HepG2 (cell line): Measurements from ENCODE around the gene JPH4. TPM values are rescaled to one million over a fixed set of nuclear protein-coding genes. Genes with fewer than 3 reads are reported as not detected.

Experiments used
- CBX5 ChIP-seq: sonication (generic); formaldehyde crosslinking; IDR thresholded peaks from 2 replicates; pipeline ENCODE4 v1.4.0; 2020; ENCODE audit warnings: missing genetic modification reagents, borderline replicate concordance
- ETS1 ChIP-seq: sonication (generic); formaldehyde crosslinking; IDR thresholded peaks from 2 replicates; pipeline ENCODE4 v1.4.0; 2020; ENCODE audit warnings: missing genetic modification reagents
- GFI1 ChIP-seq: sonication (generic); formaldehyde crosslinking; IDR thresholded peaks from 2 replicates; pipeline ENCODE4 v1.5.0; 2020; ENCODE audit warnings: missing genetic modification reagents, mild to moderate bottlenecking, borderline replicate concordance
- GTF2F1 ChIP-seq: fragments of 150-350 bp; IDR thresholded peaks from 2 replicates; pipeline ENCODE4 v1.6.1; 2014; ENCODE audit warnings: low read length
- RFXANK ChIP-seq: IDR thresholded peaks from 2 replicates; pipeline ENCODE4 v1.6.1; 2016
- RXRA ChIP-seq: sonication (generic); formaldehyde crosslinking; IDR thresholded peaks from 2 replicates; pipeline ENCODE4 v1.5.1; 2020; ENCODE audit warnings: missing genetic modification reagents
- TFE3 ChIP-seq: IDR thresholded peaks from 2 replicates; pipeline ENCODE4 v1.6.1; 2016
- ZBTB4 ChIP-seq: sonication (generic); formaldehyde crosslinking; IDR thresholded peaks from 2 replicates; pipeline ENCODE4 v1.4.0; 2020; ENCODE audit warnings: missing genetic modification reagents, mild to moderate bottlenecking, borderline replicate concordance
- ZMAT5 ChIP-seq: sonication (generic); formaldehyde crosslinking; IDR thresholded peaks from 2 replicates; pipeline ENCODE4 v1.5.0; 2020; ENCODE audit warnings: mild to moderate bottlenecking, low read depth, missing genetic modification reagents, borderline replicate concordance
- ZNF264 ChIP-seq: sonication (generic); formaldehyde crosslinking; IDR thresholded peaks from 2 replicates; pipeline ENCODE4 v1.4.0; 2020; ENCODE audit warnings: missing genetic modification reagents
- ZNF292 ChIP-seq: sonication (generic); formaldehyde crosslinking; IDR thresholded peaks from 2 replicates; pipeline ENCODE4 v1.8.1; 2022; ENCODE audit warnings: mild to moderate bottlenecking, low read depth, missing genetic modification reagents, borderline replicate concordance
- ZNF30 ChIP-seq: sonication (generic); formaldehyde crosslinking; IDR thresholded peaks from 2 replicates; pipeline ENCODE4 v1.5.0; 2020; ENCODE audit warnings: mild to moderate bottlenecking, missing genetic modification reagents
- ZNF543 ChIP-seq: sonication (generic); formaldehyde crosslinking; IDR thresholded peaks from 2 replicates; pipeline ENCODE4 v1.4.0; 2020; ENCODE audit warnings: mild to moderate bottlenecking, missing genetic modification reagents
- polyA plus RNA-seq, 8 experiments: library from polyadenylated mRNA; depleted of rRNA in 3 of 8; stranded (reverse) in 7 of 8; unstranded in 1 of 8; fragments of >200 nt; fragmentation: Illumina TruSeq in 4 of 8; extraction: Trizol in 4 of 8; gene quantifications; 2 replicates each; pipeline versions ENCODE4 v1.2.1 to v1.2.3, GENCODE V29; 2011 to 2016; ENCODE audit warnings: low read depth in 4 of 8, missing spikeins in 1 of 8, mixed read lengths in 1 of 8; ENCODE audit not compliant: insufficient read depth in 1 of 8
- total RNA-seq, 5 experiments: library from RNA; depleted of rRNA; stranded (reverse); fragments of >200 nt; fragmentation: Illumina TruSeq; extraction: Trizol; gene quantifications; 2 replicates each; pipeline ENCODE4 v1.2.3, GENCODE V29; 2016; ENCODE audit warnings: low read depth in 1 of 5
- TF ChIP-seq, protein P1 (sequence below): sonication (generic); formaldehyde crosslinking; IDR thresholded peaks from 2 replicates; pipeline ENCODE4 v1.4.0; 2020; ENCODE audit warnings: missing genetic modification reagents
- TF ChIP-seq, protein P2 (sequence below): sonication (generic); formaldehyde crosslinking; IDR thresholded peaks from 2 replicates; pipeline ENCODE4 v1.9.0; 2021; ENCODE audit warnings: missing genetic modification reagents, mild to moderate bottlenecking, borderline replicate concordance

Gene JPH4
- total and polyA plus RNA-seq, 2 of the 13 experiments (the other 11 are each of a cell fraction or from before 2014, with no cell fraction given) = 0.08 to 0.22 TPM

DNA sequence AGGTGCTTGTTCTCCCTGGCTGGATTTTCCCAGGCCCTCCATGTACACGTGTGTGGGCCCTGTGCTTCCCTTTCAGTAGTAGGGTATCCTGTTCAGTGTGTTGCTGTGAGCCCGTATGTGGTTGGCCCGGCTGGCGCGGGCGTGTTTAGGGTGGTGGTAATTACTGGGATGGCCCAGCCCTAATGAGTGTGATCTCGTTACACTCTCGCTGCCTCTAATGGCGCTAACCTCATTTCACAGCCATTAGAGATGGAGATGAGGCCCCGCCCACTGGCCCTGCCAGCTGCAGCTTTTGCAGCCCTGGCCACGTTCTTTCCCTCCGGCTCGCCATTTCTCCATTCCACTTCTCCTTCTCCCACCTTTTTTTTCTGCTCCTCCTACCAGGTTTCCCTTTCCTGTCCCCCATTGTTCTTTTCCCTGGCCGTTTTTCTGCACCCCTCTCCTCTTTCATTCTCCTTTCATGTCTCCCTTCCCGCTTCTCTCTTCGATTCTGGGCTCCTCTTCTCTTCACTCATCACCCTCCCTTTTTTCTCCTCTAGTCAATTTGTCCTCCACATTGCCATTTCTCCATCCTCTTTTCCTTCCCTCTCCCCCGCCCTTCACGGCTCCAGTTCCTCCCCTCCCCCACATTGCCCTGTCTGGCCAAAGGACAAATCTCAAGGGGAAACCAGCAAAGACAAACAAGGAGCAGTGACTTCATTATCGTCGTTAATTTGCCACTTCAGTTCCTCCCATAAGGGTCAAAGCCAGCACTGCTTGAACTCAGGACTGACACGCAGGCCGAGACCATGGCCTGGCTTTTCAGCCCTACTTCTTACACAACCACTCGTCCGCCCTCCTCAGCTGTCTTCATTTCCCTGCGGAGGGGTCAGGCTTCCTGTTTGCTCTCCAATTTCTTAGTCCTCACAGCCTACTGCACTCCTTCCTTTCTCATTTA, 33.8 kb downstream of the JPH4 start (continued):
- TF ChIP-seq, protein P1, sequence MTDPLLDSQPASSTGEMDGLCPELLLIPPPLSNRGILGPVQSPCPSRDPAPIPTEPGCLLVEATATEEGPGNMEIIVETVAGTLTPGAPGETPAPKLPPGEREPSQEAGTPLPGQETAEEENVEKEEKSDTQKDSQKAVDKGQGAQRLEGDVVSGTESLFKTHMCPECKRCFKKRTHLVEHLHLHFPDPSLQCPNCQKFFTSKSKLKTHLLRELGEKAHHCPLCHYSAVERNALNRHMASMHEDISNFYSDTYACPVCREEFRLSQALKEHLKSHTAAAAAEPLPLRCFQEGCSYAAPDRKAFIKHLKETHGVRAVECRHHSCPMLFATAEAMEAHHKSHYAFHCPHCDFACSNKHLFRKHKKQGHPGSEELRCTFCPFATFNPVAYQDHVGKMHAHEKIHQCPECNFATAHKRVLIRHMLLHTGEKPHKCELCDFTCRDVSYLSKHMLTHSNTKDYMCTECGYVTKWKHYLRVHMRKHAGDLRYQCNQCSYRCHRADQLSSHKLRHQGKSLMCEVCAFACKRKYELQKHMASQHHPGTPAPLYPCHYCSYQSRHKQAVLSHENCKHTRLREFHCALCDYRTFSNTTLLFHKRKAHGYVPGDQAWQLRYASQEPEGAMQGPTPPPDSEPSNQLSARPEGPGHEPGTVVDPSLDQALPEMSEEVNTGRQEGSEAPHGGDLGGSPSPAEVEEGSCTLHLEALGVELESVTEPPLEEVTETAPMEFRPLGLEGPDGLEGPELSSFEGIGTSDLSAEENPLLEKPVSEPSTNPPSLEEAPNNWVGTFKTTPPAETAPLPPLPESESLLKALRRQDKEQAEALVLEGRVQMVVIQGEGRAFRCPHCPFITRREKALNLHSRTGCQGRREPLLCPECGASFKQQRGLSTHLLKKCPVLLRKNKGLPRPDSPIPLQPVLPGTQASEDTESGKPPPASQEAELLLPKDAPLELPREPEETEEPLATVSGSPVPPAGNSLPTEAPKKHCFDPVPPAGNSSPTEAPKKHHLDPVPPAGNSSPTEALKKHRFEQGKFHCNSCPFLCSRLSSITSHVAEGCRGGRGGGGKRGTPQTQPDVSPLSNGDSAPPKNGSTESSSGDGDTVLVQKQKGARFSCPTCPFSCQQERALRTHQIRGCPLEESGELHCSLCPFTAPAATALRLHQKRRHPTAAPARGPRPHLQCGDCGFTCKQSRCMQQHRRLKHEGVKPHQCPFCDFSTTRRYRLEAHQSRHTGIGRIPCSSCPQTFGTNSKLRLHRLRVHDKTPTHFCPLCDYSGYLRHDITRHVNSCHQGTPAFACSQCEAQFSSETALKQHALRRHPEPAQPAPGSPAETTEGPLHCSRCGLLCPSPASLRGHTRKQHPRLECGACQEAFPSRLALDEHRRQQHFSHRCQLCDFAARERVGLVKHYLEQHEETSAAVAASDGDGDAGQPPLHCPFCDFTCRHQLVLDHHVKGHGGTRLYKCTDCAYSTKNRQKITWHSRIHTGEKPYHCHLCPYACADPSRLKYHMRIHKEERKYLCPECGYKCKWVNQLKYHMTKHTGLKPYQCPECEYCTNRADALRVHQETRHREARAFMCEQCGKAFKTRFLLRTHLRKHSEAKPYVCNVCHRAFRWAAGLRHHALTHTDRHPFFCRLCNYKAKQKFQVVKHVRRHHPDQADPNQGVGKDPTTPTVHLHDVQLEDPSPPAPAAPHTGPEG = no peak
- TF ChIP-seq ETS1 (no peak), RXRA (CRISPR knock-in tag) (no peak), ZMAT5 (no peak), ZNF292 (CRISPR knock-in tag) (no peak), ZNF264 (CRISPR knock-in tag) (no peak), ZNF543 (CRISPR knock-in tag) (no peak), GFI1 (no peak), RFXANK (CRISPR knock-in tag) (no peak), ZNF30 (CRISPR knock-in tag) (no peak), ZBTB4 (CRISPR knock-in tag) (no peak), GTF2F1 (no peak), TFE3 (CRISPR knock-in tag) (no peak), CBX5 (no peak)
- TF ChIP-seq, protein P2, sequence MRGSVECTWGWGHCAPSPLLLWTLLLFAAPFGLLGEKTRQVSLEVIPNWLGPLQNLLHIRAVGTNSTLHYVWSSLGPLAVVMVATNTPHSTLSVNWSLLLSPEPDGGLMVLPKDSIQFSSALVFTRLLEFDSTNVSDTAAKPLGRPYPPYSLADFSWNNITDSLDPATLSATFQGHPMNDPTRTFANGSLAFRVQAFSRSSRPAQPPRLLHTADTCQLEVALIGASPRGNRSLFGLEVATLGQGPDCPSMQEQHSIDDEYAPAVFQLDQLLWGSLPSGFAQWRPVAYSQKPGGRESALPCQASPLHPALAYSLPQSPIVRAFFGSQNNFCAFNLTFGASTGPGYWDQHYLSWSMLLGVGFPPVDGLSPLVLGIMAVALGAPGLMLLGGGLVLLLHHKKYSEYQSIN = no peak
